GM19238 (cell line): ENCODE data around the gene CHRNA1.

Experiments
- DNase-seq: peaks from one replicate; pipeline ENCODE4 v3.0.0; 2011; ENCODE audit warnings: low spot score; ENCODE audit not compliant: insufficient read length

CHRNA1 gene

DNA sequence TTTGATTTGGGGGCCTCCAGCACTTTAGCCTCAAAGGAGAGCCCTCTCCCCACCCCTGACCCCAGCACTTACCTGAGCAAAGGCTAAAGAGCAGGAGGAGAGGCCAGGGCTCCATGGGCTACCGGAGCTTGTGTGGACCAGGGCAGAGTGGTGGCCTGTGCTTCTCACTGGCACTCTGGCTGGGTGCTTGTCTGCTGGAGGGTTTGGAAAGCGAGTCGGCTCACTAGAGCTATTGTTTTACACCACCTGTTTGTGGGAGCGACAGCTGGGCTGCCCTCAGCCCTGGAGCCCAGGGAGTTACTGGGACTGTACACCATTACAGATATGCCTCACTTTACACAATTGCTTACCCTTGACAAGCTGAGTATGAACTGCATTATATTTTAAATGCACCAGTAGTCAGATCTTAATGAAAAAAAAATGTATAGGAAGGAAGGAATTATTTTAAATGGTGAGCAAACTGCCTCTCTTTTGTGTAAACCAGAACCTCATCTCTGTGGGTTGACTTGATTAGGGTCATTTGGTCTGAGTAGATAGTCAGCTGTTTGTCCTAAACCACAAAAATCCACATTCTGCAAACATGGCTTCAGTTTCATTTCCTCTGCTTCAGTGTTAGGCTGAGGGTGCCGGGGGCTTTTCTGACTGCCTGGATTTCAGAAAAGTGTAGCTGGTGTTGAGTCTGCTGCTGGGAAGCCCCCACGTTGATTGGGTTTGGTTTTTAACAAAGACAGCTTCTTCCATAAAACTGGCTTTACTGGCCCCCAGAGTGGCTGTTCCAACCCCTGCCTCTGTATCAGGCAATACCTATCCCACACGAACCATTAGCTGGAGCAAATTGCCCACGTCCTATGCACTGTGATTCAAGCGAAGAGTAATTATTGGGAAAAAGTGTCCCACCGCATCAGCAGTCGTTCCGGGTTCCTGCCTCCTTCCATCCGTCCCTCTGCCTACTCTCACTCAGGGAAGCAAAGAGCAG, at the start of gene CHRNA1:
Gene CHRNA1, minus strand, starts transcription at position 193 of the 976 bp plus-strand sequence. Its CDS starts 78 bp downstream, at position 115.
- no peak for DNase-seq

DNA sequence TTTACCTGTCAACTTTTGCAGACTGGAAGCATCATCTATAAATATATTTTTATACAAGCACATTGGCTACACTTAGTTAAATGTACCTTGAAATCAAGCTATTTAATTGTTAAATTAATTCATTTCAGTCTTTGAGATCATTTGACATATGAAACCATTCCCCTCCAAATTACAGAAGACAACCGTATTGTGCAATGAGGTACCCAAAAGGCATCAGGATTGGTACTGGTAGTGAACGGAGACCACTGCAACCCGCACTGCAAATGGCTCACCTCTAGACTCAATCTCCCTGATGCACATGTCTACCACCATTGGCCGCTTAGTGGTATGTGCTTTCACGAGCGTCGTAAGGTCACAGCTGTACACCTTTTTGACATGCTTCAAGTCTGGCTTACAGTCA, 47.8 kb upstream of the CHRNA1 start:
- no peak for DNase-seq

DNA sequence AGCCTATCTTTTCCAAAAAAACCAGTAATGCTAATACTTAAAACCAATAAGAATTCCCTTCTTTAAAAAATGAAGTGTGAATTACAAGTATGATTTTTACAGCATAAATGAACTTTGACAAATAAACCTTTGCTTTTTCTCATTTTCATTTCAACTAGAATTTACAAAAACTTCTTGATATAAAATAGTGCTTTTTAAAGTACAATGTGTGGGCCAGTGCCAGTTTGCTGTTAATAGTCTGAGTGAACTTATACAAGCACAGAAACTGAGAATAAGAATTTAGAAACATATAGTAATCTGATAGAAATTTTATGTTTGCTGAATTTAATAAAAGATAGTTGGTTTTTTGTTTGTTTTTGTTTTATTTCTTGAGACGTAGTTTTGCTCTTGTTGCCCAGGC, 43.7 kb upstream of the CHRNA1 start:
- no peak for DNase-seq

DNA sequence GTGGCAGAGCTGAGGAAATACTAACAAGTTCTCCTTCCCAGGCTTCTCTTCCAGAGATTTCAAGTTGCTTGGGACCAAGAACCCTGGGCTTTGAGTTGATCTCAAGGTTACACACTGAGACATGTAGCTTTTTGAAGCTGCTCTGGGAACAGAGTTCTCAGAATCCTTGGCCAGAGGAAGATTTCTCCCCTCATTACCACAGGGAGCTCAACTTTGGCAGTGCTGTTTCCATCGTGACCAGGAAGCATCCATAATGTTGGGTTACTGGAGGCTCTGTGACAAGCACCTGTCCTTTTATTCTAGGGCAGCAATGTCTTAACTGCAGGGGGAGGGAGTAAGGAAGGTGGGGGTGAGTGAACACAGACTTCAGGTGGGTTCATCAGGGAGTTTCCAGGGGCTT, 41.5 kb upstream of the CHRNA1 start:
- no peak for DNase-seq

DNA sequence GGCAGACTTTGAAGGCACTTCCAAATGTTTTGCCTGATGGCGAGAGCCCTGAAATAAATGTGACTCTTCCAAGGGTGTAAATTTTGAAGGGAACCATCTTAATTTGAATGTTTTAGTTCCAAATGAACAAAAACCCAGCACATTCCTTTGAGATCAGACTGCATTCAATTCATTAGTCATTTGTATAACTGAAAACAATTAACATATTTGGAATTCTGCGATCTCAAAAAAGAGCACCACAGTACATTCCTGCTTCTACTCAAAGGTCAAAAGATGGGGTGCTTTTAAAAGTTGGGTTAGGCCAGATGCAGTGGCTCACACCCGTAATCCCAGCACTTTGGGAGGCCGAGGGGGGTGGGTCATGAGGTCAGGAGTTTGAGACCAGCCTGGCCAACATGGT, 38.2 kb upstream of the CHRNA1 start:
- no peak for DNase-seq

DNA sequence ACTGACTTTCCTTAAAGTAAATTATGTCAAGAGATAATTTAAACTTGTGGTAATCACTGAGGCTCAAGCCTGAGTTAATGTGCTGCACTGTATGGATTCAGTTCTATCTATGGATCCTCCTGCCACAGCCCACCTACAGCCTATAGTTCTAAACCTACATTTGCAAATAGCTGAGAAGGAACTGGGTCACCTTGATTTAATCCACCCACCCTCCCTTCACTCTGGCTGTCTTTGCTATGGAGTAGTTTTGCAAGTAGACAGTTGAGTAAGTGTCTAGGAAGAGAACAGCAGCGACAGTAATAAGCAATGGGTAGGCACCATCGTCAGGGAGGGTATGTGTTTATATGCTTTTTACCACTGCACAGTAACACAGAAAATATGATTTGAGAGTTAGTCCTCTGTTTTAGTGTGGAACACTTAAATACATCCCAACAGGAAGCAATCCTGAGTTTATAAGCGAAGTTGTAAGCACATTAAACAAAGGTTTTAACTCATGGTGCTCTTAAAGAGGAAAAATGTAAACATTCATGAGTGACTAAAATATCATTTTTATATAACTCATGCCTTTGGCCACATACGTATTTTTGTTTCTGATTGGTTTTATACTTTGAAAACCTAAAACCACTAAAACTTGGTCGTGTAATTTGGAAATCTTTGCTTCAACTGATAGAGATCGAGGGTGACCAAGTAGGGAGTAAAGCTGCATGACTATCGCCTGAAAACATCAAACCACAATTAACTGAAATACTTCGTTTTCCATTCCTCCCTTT, 36.3 kb upstream of the CHRNA1 start:
- DNase-seq: no peak

DNA sequence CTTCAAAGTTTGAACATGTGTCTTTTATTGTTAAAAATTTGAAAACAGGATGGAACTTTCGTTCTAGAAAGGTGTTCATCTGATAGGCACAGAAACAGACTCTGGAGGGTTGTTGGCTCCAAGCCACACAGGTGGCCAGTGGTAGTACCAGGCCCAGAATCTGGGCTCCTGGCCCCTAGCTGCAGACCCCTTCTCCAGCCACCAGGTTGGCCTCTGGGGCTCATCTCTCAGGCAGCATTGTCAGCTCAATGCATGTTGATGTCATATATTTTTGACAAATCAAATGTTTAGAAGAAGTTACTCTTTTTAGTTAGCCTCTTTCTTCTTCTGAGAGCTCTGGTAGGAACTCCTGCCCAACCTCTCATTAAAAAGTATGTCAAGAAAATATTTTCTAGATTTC, 34.5 kb upstream of the CHRNA1 start:
- no peak for DNase-seq

DNA sequence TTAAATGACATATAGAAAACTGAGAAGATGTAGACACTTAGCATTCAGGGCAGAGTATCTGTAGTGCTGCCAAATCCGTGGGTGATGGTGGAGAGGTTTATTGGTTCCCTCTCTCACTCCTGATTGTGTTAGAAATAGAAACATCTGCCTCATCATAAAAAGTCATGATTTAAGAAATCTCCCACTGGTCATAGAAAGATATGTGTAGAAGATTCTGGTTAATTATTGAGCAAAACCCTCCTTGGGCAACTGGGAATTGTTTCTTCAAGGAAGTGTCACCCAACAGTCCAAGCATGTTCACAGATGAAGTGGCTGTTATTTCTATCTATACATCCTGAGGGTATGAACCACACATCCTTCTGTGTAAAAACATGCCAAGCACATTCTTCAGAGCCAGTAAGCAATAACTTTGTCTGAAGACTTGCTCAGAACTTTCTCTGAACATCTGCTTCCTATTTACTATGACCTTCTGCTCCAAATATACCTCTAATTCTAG, 33.6 kb upstream of the CHRNA1 start:
- no peak for DNase-seq

DNA sequence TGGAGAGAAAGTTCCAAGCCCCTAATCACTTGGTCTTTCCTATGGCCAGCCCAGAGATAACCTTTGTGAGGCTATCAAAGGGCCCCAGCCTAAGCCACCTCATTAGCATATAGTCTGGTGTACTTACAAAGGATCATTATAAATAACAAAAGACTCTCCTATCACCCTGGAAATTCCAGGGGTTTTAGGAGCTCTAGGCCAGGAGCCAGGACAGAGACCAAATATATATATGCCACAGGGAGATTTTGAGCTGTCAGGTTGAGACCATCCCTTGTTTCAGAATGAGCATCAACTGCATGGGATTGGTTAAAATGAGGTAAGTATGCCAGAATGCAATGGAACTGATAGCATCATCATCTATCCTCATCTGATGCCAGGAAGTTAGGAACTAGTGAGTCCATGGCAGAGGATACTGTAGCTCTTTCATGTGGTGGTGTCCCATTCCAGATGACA, 32.1 kb upstream of the CHRNA1 start:
- DNase-seq: no peak

DNA sequence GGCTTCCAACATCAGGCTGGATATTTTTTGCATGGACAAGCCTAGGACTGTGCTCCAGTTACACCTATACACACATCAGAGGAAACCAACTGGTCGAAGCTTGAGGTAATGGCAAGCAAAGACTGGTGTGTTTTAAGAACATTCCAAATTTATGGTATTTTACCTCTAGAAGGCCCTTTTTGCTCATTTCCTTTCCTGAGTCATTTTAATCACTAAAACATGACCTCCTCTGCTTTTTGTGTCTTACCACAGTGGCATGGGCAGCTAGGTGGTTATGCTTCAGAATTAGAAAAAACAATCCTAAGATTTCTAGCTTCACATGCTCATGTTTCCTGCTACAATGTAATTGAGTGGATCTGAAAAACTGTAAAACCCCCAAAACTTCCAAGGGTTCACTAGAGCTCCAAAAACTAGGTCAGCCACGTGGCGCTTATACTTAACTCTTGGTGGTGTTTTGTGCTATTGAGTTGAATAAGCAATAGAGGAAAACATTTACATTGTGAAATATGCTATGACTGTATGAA, 30.6 kb upstream of the CHRNA1 start:
- DNase-seq: no peak

DNA sequence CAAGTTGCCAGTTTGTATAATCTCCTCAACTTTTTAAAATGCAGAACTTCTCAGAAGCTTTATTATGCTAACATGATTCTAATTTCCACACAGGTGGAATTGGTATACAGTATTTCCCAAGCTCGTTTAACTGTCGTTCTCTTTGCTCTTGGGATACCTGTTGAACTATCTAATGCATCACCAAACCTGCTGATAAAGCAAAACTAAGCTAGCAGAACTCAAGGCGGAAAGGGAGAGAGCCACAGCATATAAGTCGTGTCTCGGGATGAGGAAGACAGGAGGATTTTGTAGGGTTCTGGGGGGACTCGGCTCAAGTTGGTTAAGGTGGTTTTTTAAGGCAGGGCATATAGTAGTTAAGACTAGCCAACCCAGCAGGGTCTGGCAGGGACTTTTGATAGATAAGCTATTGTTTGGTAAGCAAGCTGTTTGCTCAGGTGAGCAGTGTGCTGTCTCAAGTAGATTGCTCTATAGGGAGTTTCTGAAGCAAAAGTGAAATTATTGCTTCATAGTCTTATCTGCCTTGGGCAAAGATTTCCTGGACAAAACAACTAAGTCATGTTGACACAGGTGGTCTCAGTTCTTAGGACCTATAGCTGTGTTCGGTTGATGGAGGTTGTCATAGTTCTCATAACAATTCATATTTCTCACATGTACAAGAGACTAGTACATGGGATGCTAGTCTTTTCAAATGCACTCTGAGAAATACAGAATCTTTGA, 28.2 kb upstream of the CHRNA1 start:
- DNase-seq: no peak

DNA sequence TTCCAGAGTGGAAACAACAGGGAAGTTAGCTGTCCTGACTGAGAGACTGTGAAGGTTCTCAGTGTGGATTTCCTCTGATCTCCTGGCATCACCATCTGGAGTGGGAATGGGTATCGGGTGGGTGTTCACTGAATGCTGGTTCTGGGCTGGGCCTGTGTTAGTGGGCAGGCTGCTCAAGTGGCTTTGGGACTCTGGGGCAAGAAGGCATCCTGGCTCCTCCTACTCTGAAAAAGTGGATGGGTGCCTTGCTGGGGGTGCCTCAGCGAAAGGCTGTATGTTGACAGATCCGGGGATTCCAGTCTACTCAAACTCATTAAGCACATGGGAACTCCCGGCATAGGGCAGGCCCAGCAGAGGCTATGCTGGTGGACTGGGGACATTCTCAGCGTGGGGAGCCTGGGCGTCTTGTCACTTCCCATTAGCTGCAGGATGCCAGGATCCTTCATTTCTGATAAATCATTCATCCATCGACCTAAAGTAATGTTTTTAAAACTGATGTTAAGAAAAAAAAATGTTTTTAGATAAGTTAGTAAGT, 27.5 kb upstream of the CHRNA1 start:
- DNase-seq: no peak

DNA sequence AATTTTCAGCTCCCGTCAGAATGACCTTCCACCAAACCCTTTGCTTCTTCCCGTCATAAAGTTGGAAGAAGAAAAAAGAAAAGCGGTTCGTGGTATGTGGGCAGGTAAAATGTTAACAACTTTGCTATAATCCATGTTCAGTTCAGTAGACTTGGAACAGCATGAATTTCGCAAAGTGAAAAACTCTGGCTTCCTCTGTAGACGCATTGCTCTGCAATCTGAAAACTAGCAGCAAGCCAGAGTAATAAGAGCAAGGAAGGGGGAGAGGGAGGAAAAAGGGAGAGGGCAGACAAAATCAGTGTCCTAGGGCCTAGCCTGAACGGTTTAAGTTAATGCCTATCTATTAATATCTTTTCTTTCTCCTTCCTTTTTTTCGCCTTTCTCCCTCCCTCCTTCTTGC, 26.7 kb upstream of the CHRNA1 start:
- no peak for DNase-seq

DNA sequence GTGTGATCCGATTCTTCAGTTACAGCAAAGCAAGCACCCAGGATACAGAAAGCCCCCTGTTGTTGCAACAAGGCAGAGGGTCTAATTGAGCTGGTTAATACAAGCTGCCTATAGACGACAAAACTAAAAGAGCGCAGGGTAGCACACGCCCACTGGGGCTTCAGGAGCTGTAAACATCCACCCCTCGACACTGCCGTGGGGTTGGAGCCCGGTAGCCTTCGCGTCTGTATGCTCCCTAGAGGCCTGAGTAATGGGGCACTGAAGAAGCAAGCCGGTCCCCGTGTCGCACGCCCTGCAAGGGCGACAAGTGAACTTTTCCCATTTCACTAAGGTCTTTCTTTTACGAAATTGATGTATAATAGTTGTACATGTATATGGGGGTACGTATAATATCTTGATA, 24.7 kb upstream of the CHRNA1 start:
- DNase-seq: no peak

DNA sequence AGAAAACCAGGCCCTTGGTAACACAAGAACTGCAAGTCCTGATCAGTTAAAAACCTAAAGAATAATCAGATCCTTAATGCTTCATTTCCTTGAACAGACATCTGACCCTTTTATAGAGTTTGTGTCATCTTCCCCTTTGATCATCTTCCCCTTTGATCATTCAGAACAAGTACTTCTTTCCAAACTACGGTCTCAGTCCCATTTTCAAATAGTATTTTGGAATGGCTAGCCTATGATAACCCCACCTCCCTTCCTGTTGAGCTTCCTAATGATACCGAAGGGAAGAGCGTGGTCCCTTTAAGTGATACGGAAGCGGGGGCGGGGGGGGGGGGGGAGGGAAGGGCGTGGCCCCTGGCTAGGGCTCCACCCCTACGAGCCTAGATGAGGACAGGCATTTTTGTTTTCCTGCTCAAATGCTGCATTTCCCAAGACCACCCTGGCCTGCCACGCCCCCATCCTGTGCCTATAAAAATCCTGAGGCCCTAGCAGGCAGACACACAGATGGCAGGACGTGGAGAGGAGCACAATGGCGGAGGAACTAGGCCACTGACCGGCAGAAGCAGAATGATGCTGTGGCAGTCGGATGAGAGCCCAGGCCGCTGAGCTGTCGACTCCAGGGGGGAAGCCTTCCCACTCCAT, 24.1 kb upstream of the CHRNA1 start:
- no peak for DNase-seq

DNA sequence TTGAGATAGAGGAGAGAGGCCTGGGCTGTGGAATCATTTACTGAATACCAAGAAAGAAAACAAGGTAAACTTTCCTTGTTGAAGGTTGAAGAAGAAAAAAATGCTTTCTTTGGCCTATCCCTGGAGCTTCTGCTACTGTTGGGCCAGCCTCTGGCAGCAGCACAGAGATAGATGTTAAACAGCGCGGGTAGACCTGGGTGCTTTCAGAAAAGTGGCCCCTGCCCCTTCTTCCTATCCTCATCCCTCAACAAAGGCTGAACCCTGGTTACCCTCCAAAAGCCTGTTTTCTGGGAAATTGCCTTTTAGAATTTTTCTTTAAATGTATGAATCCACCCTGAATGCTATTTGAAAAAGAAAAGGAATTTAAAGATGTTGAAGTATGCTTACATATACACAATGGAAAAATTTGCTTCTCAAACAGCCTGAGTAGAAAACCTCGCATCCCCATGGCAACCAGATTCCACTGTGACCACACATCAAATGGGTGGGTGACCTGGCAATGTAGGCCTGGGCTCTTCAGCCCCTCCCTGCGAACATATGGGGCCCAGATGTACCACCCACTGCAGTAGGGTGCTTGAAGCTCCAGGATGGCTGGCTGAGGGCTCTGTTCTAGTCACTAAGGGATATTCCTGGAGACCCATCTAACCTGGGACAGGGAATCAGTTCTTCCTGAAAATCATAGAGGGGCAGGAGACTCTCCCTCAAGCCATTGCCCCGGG, 23.4 kb upstream of the CHRNA1 start:
- no peak for DNase-seq

DNA sequence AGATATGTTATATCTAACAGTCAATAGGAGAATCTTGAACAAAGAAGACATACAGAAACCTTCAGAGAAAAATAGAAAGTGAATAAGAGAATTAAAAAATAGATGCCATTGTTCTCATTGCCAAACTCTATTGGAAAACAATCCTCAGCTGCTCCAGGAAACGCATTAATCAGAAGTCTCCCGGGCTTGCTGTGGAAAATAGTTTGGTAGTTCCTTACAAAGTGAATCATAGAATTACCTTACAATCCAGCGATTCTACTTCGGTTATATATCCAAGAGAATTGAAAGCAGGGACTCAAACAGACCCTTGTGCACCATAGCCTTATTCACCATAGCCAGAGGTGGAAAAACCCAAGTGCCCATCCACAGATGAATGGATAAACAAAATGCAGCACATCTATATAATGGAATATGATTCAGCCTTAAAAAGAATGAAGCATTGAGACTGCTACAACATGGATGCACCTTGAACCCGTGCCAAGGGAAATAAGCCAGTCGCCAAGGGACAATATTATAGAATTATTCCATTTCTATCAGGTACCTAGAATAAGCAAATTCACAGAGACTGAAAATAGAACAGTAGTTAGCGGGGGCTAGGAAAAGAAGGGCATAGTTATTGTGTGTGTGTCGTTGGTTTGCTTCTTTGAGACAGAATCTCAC, 21.9 kb upstream of the CHRNA1 start:
- no peak for DNase-seq

DNA sequence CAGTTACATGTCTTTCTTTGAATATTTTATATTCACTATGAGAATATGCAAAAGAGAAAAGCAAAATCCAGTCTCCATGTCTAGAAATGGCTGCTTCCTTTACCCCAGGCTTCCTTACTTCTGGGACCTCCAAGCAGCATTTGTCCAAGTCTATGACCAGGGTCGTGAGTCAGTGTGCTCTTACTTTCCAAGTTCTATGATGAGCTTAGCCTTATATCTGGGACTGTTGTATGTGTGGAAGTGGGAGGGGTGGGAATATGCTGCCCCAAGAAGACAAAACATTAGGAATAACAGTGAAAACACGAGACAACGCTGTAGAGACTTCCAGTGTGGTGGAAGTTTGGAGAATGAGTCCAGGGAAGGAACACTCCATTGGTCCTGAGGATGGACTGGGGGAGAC, 21.2 kb upstream of the CHRNA1 start:
- no peak for DNase-seq

DNA sequence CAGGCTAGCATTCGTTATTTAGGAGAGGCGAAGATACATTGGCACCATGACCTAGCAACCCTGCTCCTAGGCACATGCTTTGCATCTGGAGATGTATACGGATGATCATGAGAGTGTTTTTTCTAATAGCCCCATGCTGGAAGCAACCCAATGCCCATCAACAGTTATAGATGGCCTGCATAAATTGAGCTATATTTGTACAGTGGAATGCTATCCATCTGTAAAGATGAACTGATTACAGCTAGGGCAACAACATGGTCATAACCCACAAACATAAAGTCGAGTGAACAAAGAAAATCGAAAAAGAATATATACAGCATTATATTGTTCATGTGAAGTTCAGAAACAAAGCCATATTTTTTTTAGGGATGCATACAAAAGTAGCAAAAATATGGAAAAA, 20.6 kb upstream of the CHRNA1 start:
- no peak for DNase-seq
